ENCODE results near the gene SCN3A.

DNA sequence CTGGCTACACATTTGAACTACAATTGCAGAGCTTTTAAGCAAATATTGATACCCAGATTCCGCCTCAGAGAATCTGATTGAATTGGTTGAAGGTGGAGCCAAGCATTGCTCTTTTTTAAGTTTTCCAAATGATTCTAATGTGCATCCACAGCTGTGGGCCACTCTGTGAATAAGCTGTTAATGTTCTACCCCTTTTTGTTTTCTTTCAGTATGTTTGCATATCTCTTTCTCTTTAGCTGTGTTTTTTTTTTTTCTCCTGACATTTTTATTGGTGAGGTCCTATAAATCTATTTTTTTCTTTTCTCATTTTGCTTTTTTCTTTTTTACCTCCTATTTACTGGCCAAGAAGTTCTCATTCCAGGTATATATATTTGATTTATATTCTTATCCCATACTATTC is 6.5 kb downstream of the SCN3A start:
- TF ChIP-seq, protein P1, sequence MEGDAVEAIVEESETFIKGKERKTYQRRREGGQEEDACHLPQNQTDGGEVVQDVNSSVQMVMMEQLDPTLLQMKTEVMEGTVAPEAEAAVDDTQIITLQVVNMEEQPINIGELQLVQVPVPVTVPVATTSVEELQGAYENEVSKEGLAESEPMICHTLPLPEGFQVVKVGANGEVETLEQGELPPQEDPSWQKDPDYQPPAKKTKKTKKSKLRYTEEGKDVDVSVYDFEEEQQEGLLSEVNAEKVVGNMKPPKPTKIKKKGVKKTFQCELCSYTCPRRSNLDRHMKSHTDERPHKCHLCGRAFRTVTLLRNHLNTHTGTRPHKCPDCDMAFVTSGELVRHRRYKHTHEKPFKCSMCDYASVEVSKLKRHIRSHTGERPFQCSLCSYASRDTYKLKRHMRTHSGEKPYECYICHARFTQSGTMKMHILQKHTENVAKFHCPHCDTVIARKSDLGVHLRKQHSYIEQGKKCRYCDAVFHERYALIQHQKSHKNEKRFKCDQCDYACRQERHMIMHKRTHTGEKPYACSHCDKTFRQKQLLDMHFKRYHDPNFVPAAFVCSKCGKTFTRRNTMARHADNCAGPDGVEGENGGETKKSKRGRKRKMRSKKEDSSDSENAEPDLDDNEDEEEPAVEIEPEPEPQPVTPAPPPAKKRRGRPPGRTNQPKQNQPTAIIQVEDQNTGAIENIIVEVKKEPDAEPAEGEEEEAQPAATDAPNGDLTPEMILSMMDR (IDR thresholded peaks at IDR 0.05; ENCODE audit: low read length), result no peak
- TF ChIP-seq EZH2 (optimal IDR thresholded peaks at IDR 0.05; ENCODE audit: low read depth, low read length), result no peak

All from MM.1S (cell line).